GM23338 (cell line): ENCODE results near the gene ANO10. TPM values are rescaled to one million over a fixed set of nuclear protein-coding genes. Genes with fewer than 3 reads are reported as not detected.

Experiments
- ATAC-seq: fragments of 200-7000 bp; cut with Tn5 transposase; 3 replicates; pipeline ENCODE4 v1.9.1; 2020
- DNase-seq: peaks from one replicate; pipeline ENCODE4 v3.0.0-alpha.2; 2015; ENCODE audit warnings: low spot score
- H2AFZ ChIP-seq: fragments of 200-600 bp; sonication (generic); 2 replicates; pipeline ENCODE4 v1.8.0; 2016; ENCODE audit warnings: antibody characterized with exemption, mild to moderate bottlenecking, moderate library complexity
- H3F3A ChIP-seq: fragments of 200-600 bp; sonication (generic); replicated peaks from 2 replicates; pipeline ENCODE4 v1.8.0; 2017; ENCODE audit warnings: antibody characterized with exemption, mixed run types, low read depth
- H3K27ac ChIP-seq: fragments of 200-600 bp; sonication (generic); 2 replicates; pipeline ENCODE4 v1.6.1; 2016; ENCODE audit warnings: low read depth
- H3K27me3 ChIP-seq: fragments of 200-600 bp; sonication (generic); 2 replicates; pipeline ENCODE4 v1.8.0; 2016; ENCODE audit warnings: mild to moderate bottlenecking, mixed run types, moderate library complexity; ENCODE audit not compliant: insufficient read depth
- H3K36me3 ChIP-seq: fragments of 200-600 bp; sonication (generic); 2 replicates; pipeline ENCODE4 v1.8.0; 2016; ENCODE audit warnings: mild to moderate bottlenecking; ENCODE audit not compliant: insufficient read depth
- H3K4me1 ChIP-seq: fragments of 200-600 bp; sonication (generic); 2 replicates; pipeline ENCODE4 v1.8.0; 2016; ENCODE audit warnings: mild to moderate bottlenecking, moderate library complexity; ENCODE audit not compliant: insufficient read depth
- H3K4me2 ChIP-seq: fragments of 200-600 bp; sonication (generic); 2 replicates; pipeline ENCODE4 v1.7.1; 2017; ENCODE audit warnings: mixed run types
- H3K4me3 ChIP-seq: fragments of 200-600 bp; sonication (generic); 2 replicates; pipeline ENCODE4 v1.6.1; 2016; ENCODE audit warnings: mixed run types
- H3K79me2 ChIP-seq: fragments of 200-600 bp; sonication (generic); replicated peaks from 2 replicates; pipeline ENCODE4 v1.8.0; 2017; ENCODE audit warnings: mild to moderate bottlenecking; ENCODE audit not compliant: insufficient read depth
- H3K9me2 ChIP-seq: fragments of 200-600 bp; sonication (generic); 2 replicates; pipeline ENCODE4 v1.8.0; 2017; ENCODE audit not compliant: insufficient read depth
- H4K20me1 ChIP-seq: fragments of 200-600 bp; sonication (generic); replicated peaks from 2 replicates; pipeline ENCODE4 v1.8.0; 2017; ENCODE audit warnings: mild to moderate bottlenecking; ENCODE audit not compliant: insufficient read depth
- H3K27ac Mint-ChIP-seq: 2 replicates; pipeline ENCODE4 v1.8.0; 2020; ENCODE audit warnings: inconsistent platforms, mild to moderate bottlenecking, moderate library complexity, mixed read lengths
- H3K27me3 Mint-ChIP-seq: 3 replicates; pipeline ENCODE4 v1.8.0; 2022; ENCODE audit warnings: low read depth, mild to moderate bottlenecking, moderate library complexity, mixed read lengths, inconsistent platforms; ENCODE audit not compliant: insufficient read depth, poor library complexity
- H3K36me3 Mint-ChIP-seq: 3 replicates; pipeline ENCODE4 v1.8.0; 2021; ENCODE audit warnings: low read depth, mild to moderate bottlenecking, inconsistent platforms, moderate library complexity, mixed read lengths
- H3K4me1 Mint-ChIP-seq: 3 replicates; pipeline ENCODE4 v1.8.0; 2020; ENCODE audit warnings: mild to moderate bottlenecking, inconsistent platforms, mixed read lengths
- H3K4me3 Mint-ChIP-seq: 3 replicates; pipeline ENCODE4 v1.8.0; 2021; ENCODE audit warnings: moderate library complexity, mild to moderate bottlenecking, inconsistent platforms, mixed read lengths
- H3K9me3 Mint-ChIP-seq: 3 replicates; pipeline ENCODE4 v1.8.0; 2020; ENCODE audit warnings: moderate library complexity, mild to moderate bottlenecking, inconsistent platforms, mixed read lengths
- EZH2phosphoT487 ChIP-seq: fragments of 200-600 bp; sonication (generic); IDR thresholded peaks from one replicate; pipeline ENCODE4 v1.8.1; 2018; ENCODE audit warnings: antibody characterized with exemption; ENCODE audit not compliant: unreplicated experiment
- NANOG ChIP-seq: IDR thresholded peaks from 2 replicates; pipeline ENCODE4 v1.6.1; 2016; ENCODE audit warnings: antibody characterized with exemption, borderline replicate concordance
- ZNF114 ChIP-seq: fragments of 250-450 bp; sonication (Bioruptor Pico); IDR thresholded peaks from 2 replicates; pipeline ENCODE4 v1.5.0; 2020; ENCODE audit warnings: mild to moderate bottlenecking, moderate library complexity
- polyA plus RNA-seq: library from polyadenylated mRNA; unstranded; fragments of >200 nt; fragmentation: Nextera tagmentation; extraction: Ambion mirVana; gene quantifications from 2 replicates; pipeline ENCODE4 v1.2.1, GENCODE V29; 2016
- total RNA-seq: library from RNA; depleted of rRNA; stranded (reverse); fragments of >200 nt; shearing (Covaris generic); gene quantifications from 2 replicates; pipeline ENCODE4 v1.2.3, GENCODE V29; 2014
- TF ChIP-seq, protein P1 (sequence below): IDR thresholded peaks from one replicate; pipeline ENCODE4 v1.6.1; 2018; ENCODE audit warnings: antibody characterized with exemption; ENCODE audit not compliant: unreplicated experiment
- TF ChIP-seq, protein P2 (sequence below), 2 experiments: fragments of 200-600 bp in 1 of 2; sonication (generic) in 1 of 2; conservative IDR thresholded peaks; 2 replicates each; pipeline versions ENCODE4 v1.5.1 to v1.6.1; 2016 to 2017; ENCODE audit warnings: antibody characterized with exemption in 2 of 2, low read depth in 2 of 2, mild to moderate bottlenecking in 2 of 2, moderate library complexity in 1 of 2
- TF ChIP-seq, protein P3 (sequence below): IDR thresholded peaks from 2 replicates; pipeline ENCODE4 v1.6.1; 2016; ENCODE audit warnings: antibody characterized with exemption

ANO10 gene
- total and polyA plus RNA-seq, 2 experiments from 2014 or later, result 29.2 to 48.1 TPM

GRCh38 chr3:43512754-43513404 lies 108.9 kb downstream of the ANO10 start:
- TF ChIP-seq, protein P1, sequence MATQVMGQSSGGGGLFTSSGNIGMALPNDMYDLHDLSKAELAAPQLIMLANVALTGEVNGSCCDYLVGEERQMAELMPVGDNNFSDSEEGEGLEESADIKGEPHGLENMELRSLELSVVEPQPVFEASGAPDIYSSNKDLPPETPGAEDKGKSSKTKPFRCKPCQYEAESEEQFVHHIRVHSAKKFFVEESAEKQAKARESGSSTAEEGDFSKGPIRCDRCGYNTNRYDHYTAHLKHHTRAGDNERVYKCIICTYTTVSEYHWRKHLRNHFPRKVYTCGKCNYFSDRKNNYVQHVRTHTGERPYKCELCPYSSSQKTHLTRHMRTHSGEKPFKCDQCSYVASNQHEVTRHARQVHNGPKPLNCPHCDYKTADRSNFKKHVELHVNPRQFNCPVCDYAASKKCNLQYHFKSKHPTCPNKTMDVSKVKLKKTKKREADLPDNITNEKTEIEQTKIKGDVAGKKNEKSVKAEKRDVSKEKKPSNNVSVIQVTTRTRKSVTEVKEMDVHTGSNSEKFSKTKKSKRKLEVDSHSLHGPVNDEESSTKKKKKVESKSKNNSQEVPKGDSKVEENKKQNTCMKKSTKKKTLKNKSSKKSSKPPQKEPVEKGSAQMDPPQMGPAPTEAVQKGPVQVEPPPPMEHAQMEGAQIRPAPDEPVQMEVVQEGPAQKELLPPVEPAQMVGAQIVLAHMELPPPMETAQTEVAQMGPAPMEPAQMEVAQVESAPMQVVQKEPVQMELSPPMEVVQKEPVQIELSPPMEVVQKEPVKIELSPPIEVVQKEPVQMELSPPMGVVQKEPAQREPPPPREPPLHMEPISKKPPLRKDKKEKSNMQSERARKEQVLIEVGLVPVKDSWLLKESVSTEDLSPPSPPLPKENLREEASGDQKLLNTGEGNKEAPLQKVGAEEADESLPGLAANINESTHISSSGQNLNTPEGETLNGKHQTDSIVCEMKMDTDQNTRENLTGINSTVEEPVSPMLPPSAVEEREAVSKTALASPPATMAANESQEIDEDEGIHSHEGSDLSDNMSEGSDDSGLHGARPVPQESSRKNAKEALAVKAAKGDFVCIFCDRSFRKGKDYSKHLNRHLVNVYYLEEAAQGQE, result no peak
- no peak overlapping the region for H3K27ac ChIP-seq

GRCh38 chr3:43506644-43507043 lies 115.2 kb downstream of the ANO10 start:
- no peak overlapping the region for H3K27ac ChIP-seq
- no peak overlapping the region for H3K4me2 ChIP-seq
- no peak overlapping the region for H3K27ac Mint-ChIP-seq
- H3K27me3 Mint-ChIP-seq, result peaks cover 3% of the 10 kb centered on the region
- H3K4me1 Mint-ChIP-seq, result no peaks in the 10 kb centered on the region; the same call in 2 of the 3 replicates
- no peak overlapping the region for H3K4me3 ChIP-seq
- H3K9me2 ChIP-seq, result no peaks in the 10 kb centered on the region
- no peaks in the 10 kb centered on the region for H3K4me1 ChIP-seq
- no peaks in the 10 kb centered on the region for H3K36me3 ChIP-seq
- no peaks in the 10 kb centered on the region for H3K27me3 ChIP-seq
- H3K36me3 Mint-ChIP-seq, result peaks cover 3% of the 10 kb centered on the region; the same call in 1 of the 3 replicates
- H3K79me2 ChIP-seq, result no peaks in the 10 kb centered on the region
- H3K9me3 Mint-ChIP-seq, result peaks cover 2% of the 10 kb centered on the region; the same call in 2 of the 3 replicates
- H2AFZ ChIP-seq, result no peak overlapping the region
- no peak overlapping the region for H3K4me3 Mint-ChIP-seq
- ATAC-seq (no peak), DNase-seq (no peak)
- no peaks in the 10 kb centered on the region for H3F3A ChIP-seq
- no peaks in the 10 kb centered on the region for H4K20me1 ChIP-seq
- TF ChIP-seq EZH2phosphoT487, result no peak
- TF ChIP-seq, protein P2, sequence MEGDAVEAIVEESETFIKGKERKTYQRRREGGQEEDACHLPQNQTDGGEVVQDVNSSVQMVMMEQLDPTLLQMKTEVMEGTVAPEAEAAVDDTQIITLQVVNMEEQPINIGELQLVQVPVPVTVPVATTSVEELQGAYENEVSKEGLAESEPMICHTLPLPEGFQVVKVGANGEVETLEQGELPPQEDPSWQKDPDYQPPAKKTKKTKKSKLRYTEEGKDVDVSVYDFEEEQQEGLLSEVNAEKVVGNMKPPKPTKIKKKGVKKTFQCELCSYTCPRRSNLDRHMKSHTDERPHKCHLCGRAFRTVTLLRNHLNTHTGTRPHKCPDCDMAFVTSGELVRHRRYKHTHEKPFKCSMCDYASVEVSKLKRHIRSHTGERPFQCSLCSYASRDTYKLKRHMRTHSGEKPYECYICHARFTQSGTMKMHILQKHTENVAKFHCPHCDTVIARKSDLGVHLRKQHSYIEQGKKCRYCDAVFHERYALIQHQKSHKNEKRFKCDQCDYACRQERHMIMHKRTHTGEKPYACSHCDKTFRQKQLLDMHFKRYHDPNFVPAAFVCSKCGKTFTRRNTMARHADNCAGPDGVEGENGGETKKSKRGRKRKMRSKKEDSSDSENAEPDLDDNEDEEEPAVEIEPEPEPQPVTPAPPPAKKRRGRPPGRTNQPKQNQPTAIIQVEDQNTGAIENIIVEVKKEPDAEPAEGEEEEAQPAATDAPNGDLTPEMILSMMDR (conservative IDR thresholded peaks at IDR 0.05; ENCODE audit: low read depth in 2 of 2), result no peak
- TF ChIP-seq, protein P1, result no peak
- TF ChIP-seq, protein P3, sequence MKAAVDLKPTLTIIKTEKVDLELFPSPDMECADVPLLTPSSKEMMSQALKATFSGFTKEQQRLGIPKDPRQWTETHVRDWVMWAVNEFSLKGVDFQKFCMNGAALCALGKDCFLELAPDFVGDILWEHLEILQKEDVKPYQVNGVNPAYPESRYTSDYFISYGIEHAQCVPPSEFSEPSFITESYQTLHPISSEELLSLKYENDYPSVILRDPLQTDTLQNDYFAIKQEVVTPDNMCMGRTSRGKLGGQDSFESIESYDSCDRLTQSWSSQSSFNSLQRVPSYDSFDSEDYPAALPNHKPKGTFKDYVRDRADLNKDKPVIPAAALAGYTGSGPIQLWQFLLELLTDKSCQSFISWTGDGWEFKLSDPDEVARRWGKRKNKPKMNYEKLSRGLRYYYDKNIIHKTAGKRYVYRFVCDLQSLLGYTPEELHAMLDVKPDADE, result no peak
- TF ChIP-seq NANOG, result no peak
- no peak for TF ChIP-seq ZNF114 (CRISPR knock-in tag)

More at GRCh38 chr3:43512754-43513404, 108.9 kb downstream of the ANO10 start:
- Histone ChIP-seq H3K4me3 (no peak overlapping the region), H3K27me3 (no peaks in the 10 kb centered on the region), H3F3A (no peaks in the 10 kb centered on the region), H3K9me2 (no peaks in the 10 kb centered on the region), H3K36me3 (no peaks in the 10 kb centered on the region), H4K20me1 (no peaks in the 10 kb centered on the region), H3K4me2 (no peak overlapping the region), H2AFZ (no peak overlapping the region), H3K79me2 (no peaks in the 10 kb centered on the region), H3K4me1 (no peaks in the 10 kb centered on the region)
- peaks cover 5% of the 10 kb centered on the region; the same call in 2 of the 3 replicates for H3K36me3 Mint-ChIP-seq
- no peak overlapping the region for H3K4me3 Mint-ChIP-seq
- no peaks in the 10 kb centered on the region for H3K27me3 Mint-ChIP-seq
- peaks cover 2% of the 10 kb centered on the region; the same call in 2 of the 3 replicates for H3K9me3 Mint-ChIP-seq
- H3K4me1 Mint-ChIP-seq, result no peaks in the 10 kb centered on the region
- ATAC-seq, result no peak
- no peak for DNase-seq
- no peak overlapping the region; the same call in 1 of the 2 replicates for H3K27ac Mint-ChIP-seq
